ENCODE results near the gene LIMS1. TPM values are rescaled to one million over a fixed set of nuclear protein-coding genes. Genes with fewer than 3 reads are reported as not detected.
A peak's percentile ranks its signal among the peaks of the same experiment; 100 is the strongest.

LIMS1 gene
- total and polyA plus RNA-seq, 2 donors from 2014 or later, result 14.4 to 65.1 TPM

DNA sequence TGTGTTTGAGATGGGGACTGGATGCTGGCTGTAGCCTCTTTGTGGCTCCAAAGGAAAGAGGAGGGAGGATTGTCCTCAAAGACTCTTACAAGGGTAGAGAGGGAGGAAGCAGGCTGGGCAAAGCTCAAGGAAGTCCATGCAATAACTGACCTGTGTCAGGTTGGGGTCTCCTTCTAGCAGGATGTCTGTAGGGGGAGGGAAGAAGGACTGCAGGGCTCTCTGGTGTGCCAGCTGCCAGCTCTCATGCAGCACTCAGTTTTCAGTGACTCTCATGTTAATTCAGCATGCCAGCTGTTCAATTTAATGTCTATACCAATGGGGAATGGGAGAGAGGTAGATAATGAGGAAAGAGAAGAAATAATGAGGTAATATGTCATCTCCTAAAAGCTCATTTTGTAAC is 99.7 kb downstream of the LIMS1 start:
- H3K9me3 ChIP-seq (ENCODE audit: control insufficient read depth in 2 of 3, insufficient read depth in 1 of 3, low read length in 3 of 3), result no peaks in the 10 kb centered on the region
- intact Hi-C loops (cut with DNase I), result no loop called here
- FAIRE-seq (no peak), DNase-seq (no peak)
- H3K36me3 ChIP-seq (ENCODE audit: control insufficient read depth in 2 of 3, insufficient read depth in 3 of 3, low read length in 3 of 3), result no peaks in the 10 kb centered on the region
- no peak overlapping the region for H3K9ac ChIP-seq (ENCODE audit: low read length in 3 of 3)
- H3K27me3 ChIP-seq (ENCODE audit: control insufficient read depth, insufficient read depth, low read length), result no peaks in the 10 kb centered on the region
- peaks cover 4 to 24% (median 6%) of the 10 kb centered on the region in 3 donors for H3K4me1 ChIP-seq (ENCODE audit: control insufficient read depth in 2 of 3, insufficient read depth in 2 of 3, low read depth in 1 of 3, low read length in 3 of 3)
- TF ChIP-seq CTCF (IDR thresholded peaks at IDR 0.05; ENCODE audit: borderline replicate concordance, extremely low read depth, insufficient read depth), result no peak
- peak overlapping the region in 1 of 2 donors; percentile 7 for H3K27ac ChIP-seq (ENCODE audit: low read depth in 2 of 2, low read length in 2 of 2)
- H3K4me3 ChIP-seq (ENCODE audit: low read length in 3 of 3), result no peak overlapping the region

DNA sequence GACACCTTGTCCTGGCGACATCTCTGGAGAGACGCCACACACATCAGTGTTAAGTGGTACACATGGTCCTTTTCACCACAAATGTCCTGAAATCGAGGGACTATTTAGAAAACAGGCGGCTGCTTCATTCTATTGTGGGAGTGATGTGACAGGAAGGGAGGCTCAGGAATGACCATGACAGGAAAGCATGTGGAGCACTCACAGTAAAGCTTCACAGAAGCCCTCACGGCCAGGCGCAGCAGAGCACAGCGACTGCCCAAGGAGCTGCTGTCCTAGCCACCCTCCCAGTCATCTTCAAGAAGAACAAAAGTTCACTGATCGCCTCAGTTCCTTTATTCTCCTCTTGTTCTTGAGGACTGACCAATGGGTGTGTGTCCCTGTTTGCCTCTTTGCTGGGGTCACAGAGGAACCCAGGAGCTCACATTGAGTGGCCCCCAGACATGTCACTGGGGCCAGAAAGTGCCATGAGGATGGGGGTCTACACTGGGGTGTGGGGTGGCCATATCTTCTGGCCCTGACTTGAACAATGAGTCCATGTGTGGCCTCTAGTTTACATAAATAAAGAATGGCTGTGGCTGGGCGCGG is 100.4 kb downstream of the LIMS1 start:
- DNase-seq, result no peak

DNA sequence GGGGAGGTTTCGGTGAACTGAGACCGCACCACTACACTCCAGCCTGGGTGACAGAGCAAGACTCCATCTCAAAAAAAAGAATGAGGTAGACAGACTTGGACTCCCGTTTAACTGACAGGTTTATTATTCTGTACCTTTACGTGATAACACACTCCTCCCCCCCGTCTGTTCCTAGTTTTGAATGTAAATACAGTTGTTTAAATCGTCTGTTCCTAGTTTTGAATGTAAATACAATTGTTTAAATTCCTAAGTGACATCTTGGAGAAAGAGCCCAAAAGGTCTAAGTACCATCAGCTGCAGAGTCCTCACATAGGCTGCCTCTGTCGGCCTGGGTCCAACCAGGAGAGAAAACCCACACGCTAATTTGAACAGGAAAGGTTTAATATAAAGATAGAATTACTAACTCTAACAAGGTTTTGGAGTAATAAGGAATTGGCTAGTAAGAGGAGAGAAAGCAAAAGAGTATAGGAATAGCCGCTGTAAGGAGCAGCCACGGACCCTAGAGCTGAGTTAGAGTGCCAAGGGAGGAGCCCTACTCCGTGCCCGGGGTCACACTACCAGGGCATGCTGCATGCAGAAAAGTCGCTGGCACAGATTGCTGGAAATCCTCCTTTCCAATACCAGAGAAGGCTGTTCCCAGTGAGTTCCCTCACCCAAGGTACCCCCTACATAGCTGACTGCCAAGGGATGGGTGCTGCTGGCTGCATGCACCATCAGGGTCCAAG is 101.5 kb downstream of the LIMS1 start:
- no peak for TF ChIP-seq CTCF (IDR thresholded peaks at IDR 0.05; ENCODE audit: borderline replicate concordance, extremely low read depth, insufficient read depth)
- H3K9ac ChIP-seq (ENCODE audit: low read length in 3 of 3), result no peak overlapping the region
- intact Hi-C loops (cut with DNase I), result no loop called here
- DNase-seq, result peak in 1 of 5 donors; percentile 41
- peaks cover 4 to 30% (median 6%) of the 10 kb centered on the region in 3 donors for H3K4me1 ChIP-seq (ENCODE audit: control insufficient read depth in 2 of 3, insufficient read depth in 2 of 3, low read depth in 1 of 3, low read length in 3 of 3)
- H3K27me3 ChIP-seq (ENCODE audit: control insufficient read depth, insufficient read depth, low read length), result no peaks in the 10 kb centered on the region
- no peaks in the 10 kb centered on the region for H3K9me3 ChIP-seq (ENCODE audit: control insufficient read depth in 2 of 3, insufficient read depth in 1 of 3, low read length in 3 of 3)
- FAIRE-seq, result no peak
- no peak overlapping the region for H3K4me3 ChIP-seq (ENCODE audit: low read length in 3 of 3)
- no peaks in the 10 kb centered on the region for H3K36me3 ChIP-seq (ENCODE audit: control insufficient read depth in 2 of 3, insufficient read depth in 3 of 3, low read length in 3 of 3)
- H3K27ac ChIP-seq (ENCODE audit: low read depth in 2 of 2, low read length in 2 of 2), result peak overlapping the region in 1 of 2 donors; percentile 52

More for the DNA sequence above, 100.4 kb downstream of the LIMS1 start:
- intact Hi-C loops (cut with DNase I), result no loop called here
- H3K4me3 ChIP-seq (ENCODE audit: low read length in 3 of 3), result no peak overlapping the region
- H3K4me1 ChIP-seq (ENCODE audit: control insufficient read depth in 2 of 3, insufficient read depth in 2 of 3, low read depth in 1 of 3, low read length in 3 of 3), result peaks cover 4 to 24% (median 6%) of the 10 kb centered on the region in 3 donors
- no peak overlapping the region for H3K9ac ChIP-seq (ENCODE audit: low read length in 3 of 3)
- H3K36me3 ChIP-seq (ENCODE audit: control insufficient read depth in 2 of 3, insufficient read depth in 3 of 3, low read length in 3 of 3), result no peaks in the 10 kb centered on the region
- H3K27me3 ChIP-seq (ENCODE audit: control insufficient read depth, insufficient read depth, low read length), result no peaks in the 10 kb centered on the region
- H3K27ac ChIP-seq (ENCODE audit: low read depth in 2 of 2, low read length in 2 of 2), result no peak overlapping the region
- TF ChIP-seq CTCF (IDR thresholded peaks at IDR 0.05; ENCODE audit: borderline replicate concordance, extremely low read depth, insufficient read depth), result no peak
- no peaks in the 10 kb centered on the region for H3K9me3 ChIP-seq (ENCODE audit: control insufficient read depth in 2 of 3, insufficient read depth in 1 of 3, low read length in 3 of 3)
- FAIRE-seq, result no peak

Measured in kidney (tissue), 14 donors.